HL-60 (cell line): Measurements from ENCODE around the gene ZFTA.

Source experiments
- DNase-seq, 2 experiments: peaks; one replicate each; pipeline ENCODE4 v3.0.0-alpha.2; 2010 to 2020; ENCODE audit warnings: low read depth in 1 of 2, low spot score in 1 of 2
- H3K27ac ChIP-seq: fragments of 250-450 bp; sonication (Bioruptor Pico); replicated peaks from 2 replicates; pipeline ENCODE4 v1.5.1; 2020; ENCODE audit warnings: mild to moderate bottlenecking, moderate library complexity
- H3K27me3 ChIP-seq: fragments of 250-450 bp; sonication (Bioruptor Pico); 2 replicates; pipeline ENCODE4 v1.5.1; 2021; ENCODE audit warnings: mild to moderate bottlenecking, moderate library complexity; ENCODE audit not compliant: insufficient read depth, poor library complexity, severe bottlenecking
- H3K4me3 ChIP-seq: replicated peaks from 2 replicates; pipeline ENCODE4 v1.5.1; 2011; ENCODE audit warnings: mild to moderate bottlenecking, control low read depth, low read length; ENCODE audit not compliant: insufficient read depth
- GABPA ChIP-seq: IDR thresholded peaks from 2 replicates; pipeline ENCODE4 v1.6.1; 2012; ENCODE audit warnings: low read depth
- POLR2AphosphoS5 ChIP-seq: IDR thresholded peaks from 2 replicates; pipeline ENCODE4 v1.6.1; 2012; ENCODE audit warnings: low read depth
- SPI1 ChIP-seq: IDR thresholded peaks from 2 replicates; pipeline ENCODE4 v1.6.1; 2012; ENCODE audit warnings: low read depth, mild to moderate bottlenecking, borderline replicate concordance
- TF ChIP-seq, protein P1 (sequence below): IDR thresholded peaks from 2 replicates; pipeline ENCODE4 v1.6.1; 2012; ENCODE audit warnings: low read depth; ENCODE audit not compliant: insufficient replicate concordance
- TF ChIP-seq, protein P2 (sequence below): IDR thresholded peaks from one replicate; pipeline ENCODE4 v1.5.1; 2011; ENCODE audit warnings: low read length, control low read depth, inconsistent platforms; ENCODE audit not compliant: insufficient read depth

ZFTA gene

GRCh38 chr11:63760487-63761079 is 8.0 kb downstream of the ZFTA start:
- TF ChIP-seq, protein P1, sequence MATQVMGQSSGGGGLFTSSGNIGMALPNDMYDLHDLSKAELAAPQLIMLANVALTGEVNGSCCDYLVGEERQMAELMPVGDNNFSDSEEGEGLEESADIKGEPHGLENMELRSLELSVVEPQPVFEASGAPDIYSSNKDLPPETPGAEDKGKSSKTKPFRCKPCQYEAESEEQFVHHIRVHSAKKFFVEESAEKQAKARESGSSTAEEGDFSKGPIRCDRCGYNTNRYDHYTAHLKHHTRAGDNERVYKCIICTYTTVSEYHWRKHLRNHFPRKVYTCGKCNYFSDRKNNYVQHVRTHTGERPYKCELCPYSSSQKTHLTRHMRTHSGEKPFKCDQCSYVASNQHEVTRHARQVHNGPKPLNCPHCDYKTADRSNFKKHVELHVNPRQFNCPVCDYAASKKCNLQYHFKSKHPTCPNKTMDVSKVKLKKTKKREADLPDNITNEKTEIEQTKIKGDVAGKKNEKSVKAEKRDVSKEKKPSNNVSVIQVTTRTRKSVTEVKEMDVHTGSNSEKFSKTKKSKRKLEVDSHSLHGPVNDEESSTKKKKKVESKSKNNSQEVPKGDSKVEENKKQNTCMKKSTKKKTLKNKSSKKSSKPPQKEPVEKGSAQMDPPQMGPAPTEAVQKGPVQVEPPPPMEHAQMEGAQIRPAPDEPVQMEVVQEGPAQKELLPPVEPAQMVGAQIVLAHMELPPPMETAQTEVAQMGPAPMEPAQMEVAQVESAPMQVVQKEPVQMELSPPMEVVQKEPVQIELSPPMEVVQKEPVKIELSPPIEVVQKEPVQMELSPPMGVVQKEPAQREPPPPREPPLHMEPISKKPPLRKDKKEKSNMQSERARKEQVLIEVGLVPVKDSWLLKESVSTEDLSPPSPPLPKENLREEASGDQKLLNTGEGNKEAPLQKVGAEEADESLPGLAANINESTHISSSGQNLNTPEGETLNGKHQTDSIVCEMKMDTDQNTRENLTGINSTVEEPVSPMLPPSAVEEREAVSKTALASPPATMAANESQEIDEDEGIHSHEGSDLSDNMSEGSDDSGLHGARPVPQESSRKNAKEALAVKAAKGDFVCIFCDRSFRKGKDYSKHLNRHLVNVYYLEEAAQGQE, result no peak
- TF ChIP-seq GABPA, result no peak
- TF ChIP-seq, protein P2, sequence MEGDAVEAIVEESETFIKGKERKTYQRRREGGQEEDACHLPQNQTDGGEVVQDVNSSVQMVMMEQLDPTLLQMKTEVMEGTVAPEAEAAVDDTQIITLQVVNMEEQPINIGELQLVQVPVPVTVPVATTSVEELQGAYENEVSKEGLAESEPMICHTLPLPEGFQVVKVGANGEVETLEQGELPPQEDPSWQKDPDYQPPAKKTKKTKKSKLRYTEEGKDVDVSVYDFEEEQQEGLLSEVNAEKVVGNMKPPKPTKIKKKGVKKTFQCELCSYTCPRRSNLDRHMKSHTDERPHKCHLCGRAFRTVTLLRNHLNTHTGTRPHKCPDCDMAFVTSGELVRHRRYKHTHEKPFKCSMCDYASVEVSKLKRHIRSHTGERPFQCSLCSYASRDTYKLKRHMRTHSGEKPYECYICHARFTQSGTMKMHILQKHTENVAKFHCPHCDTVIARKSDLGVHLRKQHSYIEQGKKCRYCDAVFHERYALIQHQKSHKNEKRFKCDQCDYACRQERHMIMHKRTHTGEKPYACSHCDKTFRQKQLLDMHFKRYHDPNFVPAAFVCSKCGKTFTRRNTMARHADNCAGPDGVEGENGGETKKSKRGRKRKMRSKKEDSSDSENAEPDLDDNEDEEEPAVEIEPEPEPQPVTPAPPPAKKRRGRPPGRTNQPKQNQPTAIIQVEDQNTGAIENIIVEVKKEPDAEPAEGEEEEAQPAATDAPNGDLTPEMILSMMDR, result no peak
- TF ChIP-seq SPI1, result no peak
- no peak; the same call in 1 of the 2 replicates for TF ChIP-seq POLR2AphosphoS5
- Histone ChIP-seq H3K27ac (no peak overlapping the region), H3K27me3 (no peaks in the 10 kb centered on the region), H3K4me3 (no peak overlapping the region)
- DNase-seq, result no peak

DNA sequence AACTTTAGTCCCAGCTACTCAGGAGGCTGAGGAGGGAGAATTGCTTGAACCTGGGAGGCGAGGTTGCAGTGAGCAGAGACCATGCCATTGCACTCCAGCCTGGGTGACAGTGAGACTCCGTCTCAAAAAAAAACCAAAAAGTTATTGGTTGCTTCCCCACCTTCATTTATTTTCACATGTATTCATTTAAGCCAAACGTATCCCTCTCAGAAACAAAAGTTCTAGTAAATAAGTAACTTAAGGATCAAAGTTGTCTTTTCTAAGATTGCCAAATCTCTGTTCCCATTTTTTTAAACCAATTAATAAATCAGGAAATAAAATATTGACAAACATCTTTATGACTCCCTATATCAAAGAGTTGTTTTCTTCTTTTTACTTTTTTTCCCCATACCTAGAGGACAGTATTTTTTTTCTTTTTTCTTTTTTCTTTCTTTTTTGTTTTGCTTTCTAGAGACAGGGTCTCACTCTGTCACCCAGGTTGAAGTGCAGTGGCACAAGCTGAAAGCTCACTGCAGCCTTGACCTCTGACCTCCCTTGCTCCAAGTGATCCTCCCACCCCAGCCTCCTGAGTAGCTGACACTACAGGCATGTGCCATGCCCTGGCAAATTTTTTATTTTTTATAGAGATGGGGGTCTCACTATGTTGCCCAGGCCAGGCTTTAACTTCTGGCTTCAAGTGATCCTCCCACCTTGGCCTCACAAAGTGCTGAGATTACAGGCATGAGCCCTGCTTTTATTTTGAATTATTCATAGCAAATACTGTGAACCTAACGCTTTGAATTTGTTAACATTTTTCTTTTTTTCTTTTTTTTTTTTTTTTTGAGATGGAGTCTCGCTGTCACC is 11.4 kb downstream of the ZFTA start:
- Histone ChIP-seq H3K27ac (no peak overlapping the region), H3K27me3 (no peaks in the 10 kb centered on the region), H3K4me3 (no peak overlapping the region)
- DNase-seq, result no peak
- TF ChIP-seq SPI1 (no peak), GABPA (no peak), POLR2AphosphoS5 (no peak)
- TF ChIP-seq, protein P2, result no peak
- TF ChIP-seq, protein P1, result no peak

DNA sequence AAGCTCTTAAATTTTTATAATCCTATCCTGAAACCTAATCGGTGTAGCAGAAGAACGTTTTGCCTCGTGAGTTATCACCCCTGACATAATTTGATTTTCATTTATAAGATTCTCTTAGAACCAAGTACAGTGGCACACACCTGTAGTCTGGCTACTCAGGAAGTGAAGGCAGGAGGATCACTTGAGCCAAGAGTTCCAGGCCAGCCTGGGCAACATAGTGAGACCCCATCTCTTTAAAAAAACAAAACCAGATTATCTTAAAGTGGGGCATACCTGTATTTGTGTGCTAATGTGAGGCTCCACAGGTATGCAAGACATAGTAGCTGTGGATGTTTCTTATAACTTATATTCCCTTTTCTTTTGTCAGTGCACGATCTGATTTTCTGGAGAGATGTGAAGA is 19.0 kb downstream of the ZFTA start:
- TF ChIP-seq POLR2AphosphoS5, result no peak
- TF ChIP-seq, protein P1, result no peak
- TF ChIP-seq, protein P2, result no peak
- TF ChIP-seq GABPA, result no peak
- TF ChIP-seq SPI1, result no peak
- DNase-seq, result no peak
- Histone ChIP-seq H3K4me3 (no peak overlapping the region), H3K27ac (no peak overlapping the region), H3K27me3 (no peaks in the 10 kb centered on the region)
